ENCODE results near the gene IGSF11.

DNA sequence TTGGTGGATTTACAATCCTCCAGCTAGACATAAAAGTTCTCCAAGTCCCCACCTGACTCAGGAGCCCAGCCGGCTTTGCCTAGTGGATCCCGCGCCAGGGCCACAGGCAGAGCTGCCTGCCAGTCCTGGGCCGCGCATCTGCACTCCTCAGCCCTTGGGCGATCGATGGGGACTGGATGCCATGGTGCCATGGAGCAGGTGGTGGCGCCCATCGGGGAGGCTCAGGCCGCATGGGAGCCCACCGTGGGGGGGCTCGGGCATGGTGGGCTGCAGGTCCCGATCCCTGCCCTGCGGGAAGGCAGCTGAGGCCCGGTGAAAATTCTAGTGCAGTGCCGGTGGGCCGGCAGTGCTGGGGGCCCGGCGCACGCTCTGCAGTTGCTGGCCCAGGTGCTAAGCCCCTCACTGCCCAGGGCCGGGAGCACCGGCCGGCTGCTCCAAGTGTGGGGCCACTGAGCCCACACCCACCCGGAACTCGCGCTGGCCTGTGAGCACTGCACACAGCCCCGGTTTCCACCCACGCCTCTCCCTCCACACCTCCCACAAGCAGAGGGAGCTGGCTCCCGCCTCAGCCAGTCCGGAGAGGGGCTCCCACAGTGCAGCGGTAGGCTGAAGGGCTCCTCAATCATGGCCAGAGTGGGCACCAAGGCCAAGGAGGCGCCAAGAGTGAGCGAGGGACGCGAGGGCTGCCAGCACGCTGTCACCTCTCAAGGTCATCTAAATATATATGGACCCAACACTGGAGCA lies 38.8 kb upstream of the IGSF11 start:
- TF ChIP-seq, protein P1, sequence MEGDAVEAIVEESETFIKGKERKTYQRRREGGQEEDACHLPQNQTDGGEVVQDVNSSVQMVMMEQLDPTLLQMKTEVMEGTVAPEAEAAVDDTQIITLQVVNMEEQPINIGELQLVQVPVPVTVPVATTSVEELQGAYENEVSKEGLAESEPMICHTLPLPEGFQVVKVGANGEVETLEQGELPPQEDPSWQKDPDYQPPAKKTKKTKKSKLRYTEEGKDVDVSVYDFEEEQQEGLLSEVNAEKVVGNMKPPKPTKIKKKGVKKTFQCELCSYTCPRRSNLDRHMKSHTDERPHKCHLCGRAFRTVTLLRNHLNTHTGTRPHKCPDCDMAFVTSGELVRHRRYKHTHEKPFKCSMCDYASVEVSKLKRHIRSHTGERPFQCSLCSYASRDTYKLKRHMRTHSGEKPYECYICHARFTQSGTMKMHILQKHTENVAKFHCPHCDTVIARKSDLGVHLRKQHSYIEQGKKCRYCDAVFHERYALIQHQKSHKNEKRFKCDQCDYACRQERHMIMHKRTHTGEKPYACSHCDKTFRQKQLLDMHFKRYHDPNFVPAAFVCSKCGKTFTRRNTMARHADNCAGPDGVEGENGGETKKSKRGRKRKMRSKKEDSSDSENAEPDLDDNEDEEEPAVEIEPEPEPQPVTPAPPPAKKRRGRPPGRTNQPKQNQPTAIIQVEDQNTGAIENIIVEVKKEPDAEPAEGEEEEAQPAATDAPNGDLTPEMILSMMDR (IDR thresholded peaks at IDR 0.05; ENCODE audit: insufficient read depth, low read depth, low read length): no peak
- TF ChIP-seq EZH2 (IDR thresholded peaks at IDR 0.05; ENCODE audit: insufficient read depth, low read length): no peak
